WI38 (cell line): Measurements from ENCODE around the gene NID2.

Experiments used
- H3K4me3 ChIP-seq: 2 replicates; pipeline ENCODE4 v1.5.1; 2011; ENCODE audit warnings: low read depth, mild to moderate bottlenecking, control low read depth, low read length
- CTCF ChIP-seq: IDR thresholded peaks from 2 replicates; pipeline ENCODE4 v1.5.1; 2012; ENCODE audit warnings: low read depth, mild to moderate bottlenecking, control low read depth, low read length

NID2 gene

GRCh38 chr14:51957950-51958349, 110.9 kb downstream of the NID2 start:
- no peak for TF ChIP-seq CTCF
- no peak overlapping the region for H3K4me3 ChIP-seq
